Omental fat pad (tissue), 4 donors: ENCODE results near the gene THSD1. TPM values are rescaled to one million over a fixed set of nuclear protein-coding genes. Genes with fewer than 3 reads are reported as not detected.

Source experiments
- ATAC-seq: fragments of 150-250 bp; one replicate; pipeline ENCODE4 v1.9.1; 2016; ENCODE audit warnings: mild to moderate bottlenecking, moderate library complexity; ENCODE audit not compliant: low FRiP score
- DNase-seq: peaks from one replicate; pipeline ENCODE4 v3.0.0-alpha.2; 2019; ENCODE audit warnings: low spot score
- total RNA-seq, 4 donors: library from RNA; depleted of rRNA; stranded (reverse); fragments of >200 nt; gene quantifications; one replicate each; pipeline ENCODE4 v1.1.0, GENCODE V29; 2016
- TF ChIP-seq, protein P1 (sequence below), 3 donors: fragments of 450-650 bp; IDR thresholded peaks; one replicate each; pipeline ENCODE4 v1.5.1; 2016 to 2017; ENCODE audit warnings: antibody characterized with exemption in 3 of 3, mild to moderate bottlenecking in 3 of 3, moderate library complexity in 2 of 3

The THSD1 gene
- total RNA-seq, 4 donors from 2014 or later, result 2.8 to 21.6 (median 4.2) TPM

DNA sequence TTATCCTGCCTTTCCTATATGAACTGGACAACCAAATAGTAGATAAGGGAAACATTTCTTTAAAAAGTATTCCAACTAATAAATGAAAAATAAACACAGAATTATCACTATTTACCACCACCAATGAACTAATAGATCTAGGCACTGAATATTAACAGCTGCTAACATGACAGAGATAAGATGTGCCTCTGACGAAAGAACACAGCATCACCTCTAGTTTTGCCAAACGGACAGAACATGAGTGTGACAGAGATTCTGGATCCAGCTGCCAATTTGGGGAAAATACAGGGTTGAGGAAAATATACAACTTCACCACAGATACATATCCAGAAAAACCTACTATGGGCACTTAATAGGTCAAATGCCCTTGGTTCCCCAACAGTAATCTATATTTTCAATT is 26.5 kb upstream of the THSD1 start:
- TF ChIP-seq, protein P1, sequence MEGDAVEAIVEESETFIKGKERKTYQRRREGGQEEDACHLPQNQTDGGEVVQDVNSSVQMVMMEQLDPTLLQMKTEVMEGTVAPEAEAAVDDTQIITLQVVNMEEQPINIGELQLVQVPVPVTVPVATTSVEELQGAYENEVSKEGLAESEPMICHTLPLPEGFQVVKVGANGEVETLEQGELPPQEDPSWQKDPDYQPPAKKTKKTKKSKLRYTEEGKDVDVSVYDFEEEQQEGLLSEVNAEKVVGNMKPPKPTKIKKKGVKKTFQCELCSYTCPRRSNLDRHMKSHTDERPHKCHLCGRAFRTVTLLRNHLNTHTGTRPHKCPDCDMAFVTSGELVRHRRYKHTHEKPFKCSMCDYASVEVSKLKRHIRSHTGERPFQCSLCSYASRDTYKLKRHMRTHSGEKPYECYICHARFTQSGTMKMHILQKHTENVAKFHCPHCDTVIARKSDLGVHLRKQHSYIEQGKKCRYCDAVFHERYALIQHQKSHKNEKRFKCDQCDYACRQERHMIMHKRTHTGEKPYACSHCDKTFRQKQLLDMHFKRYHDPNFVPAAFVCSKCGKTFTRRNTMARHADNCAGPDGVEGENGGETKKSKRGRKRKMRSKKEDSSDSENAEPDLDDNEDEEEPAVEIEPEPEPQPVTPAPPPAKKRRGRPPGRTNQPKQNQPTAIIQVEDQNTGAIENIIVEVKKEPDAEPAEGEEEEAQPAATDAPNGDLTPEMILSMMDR (IDR thresholded peaks at IDR 0.05), result no peak
- DNase-seq, result no peak
- no peak for ATAC-seq

DNA sequence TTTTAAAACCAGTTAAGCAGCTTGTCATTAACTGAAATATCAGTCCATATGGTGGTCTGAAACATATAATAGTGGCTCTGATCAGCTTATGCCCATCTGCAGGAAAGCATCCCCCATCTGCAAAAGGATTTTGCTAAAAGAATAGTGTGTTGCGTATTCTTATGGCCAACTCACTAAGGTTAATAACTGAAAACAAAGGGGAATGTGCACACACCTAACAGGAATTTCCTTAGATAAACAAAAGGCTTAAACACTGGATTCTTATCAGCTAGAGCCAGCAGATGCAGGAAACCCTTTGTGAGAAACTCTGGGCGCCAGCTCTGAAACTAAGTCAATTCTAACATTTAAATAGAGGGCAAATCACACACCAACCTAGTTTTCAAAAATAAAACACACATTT is 22.3 kb upstream of the THSD1 start:
- ATAC-seq (no peak), DNase-seq (no peak)
- TF ChIP-seq, protein P1 (IDR thresholded peaks at IDR 0.05), result no peak

DNA sequence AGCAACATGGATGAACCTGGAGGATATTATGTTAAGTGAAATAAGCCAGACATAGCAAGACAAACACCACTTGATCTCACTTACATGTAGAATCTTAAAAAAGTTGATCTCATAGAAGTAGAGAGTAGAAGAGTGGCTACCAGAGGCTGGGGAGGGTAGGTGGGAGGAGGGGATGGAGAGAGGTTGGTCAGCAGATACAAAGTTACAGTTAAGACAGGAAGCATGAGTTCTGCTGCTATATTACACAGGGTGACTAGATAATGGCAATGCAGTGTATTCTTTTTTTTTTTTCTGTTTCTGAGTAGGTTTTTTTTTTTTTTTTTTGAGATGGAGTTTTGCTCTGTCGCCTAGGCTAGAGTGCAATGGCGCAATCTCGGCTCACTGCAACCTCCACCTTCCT is 15.2 kb upstream of the THSD1 start:
- TF ChIP-seq, protein P1 (IDR thresholded peaks at IDR 0.05), result no peak

DNA sequence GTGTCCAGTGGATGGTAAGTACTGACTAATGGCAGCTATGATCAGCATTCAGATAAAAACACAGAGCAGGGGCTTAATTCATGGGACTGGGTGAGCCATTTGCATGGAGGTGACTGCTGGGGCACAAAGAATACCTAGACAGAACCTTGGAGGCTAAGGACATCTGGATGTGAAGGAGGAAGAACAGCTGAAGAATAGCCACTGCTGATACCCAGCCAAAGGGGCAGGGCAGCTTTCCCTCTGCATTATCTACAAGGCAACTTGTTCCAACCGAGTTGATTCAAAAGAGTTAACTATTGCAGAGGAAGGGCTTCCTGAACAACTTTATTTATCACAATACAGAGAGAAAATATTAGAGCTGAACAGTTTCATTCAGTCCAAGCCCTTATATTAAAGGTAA is 13.1 kb upstream of the THSD1 start:
- TF ChIP-seq, protein P1 (IDR thresholded peaks at IDR 0.05), result no peak
- DNase-seq (no peak), ATAC-seq (no peak)

More for the DNA sequence above, 15.2 kb upstream of the THSD1 start:
- DNase-seq (no peak), ATAC-seq (no peak)

DNA sequence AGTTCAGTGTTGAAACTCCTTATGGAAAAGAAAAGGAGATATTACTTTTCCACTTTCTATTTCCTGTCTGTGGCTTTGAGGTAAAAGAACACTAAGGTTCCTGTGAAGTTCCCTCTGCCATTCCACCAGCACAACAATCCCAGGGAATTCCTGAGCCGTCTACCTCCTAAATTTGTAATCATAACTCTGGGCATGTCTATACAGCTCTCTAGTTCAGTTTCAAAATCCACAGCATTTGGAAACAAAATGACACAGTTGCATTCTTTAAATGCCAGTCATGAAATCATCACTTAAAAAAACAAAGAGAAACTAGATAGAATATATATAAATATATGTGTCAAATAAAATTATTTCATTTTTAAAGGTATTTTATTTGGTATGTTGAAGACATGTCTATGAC is 9.0 kb upstream of the THSD1 start:
- TF ChIP-seq, protein P1 (IDR thresholded peaks at IDR 0.05), result no peak
- ATAC-seq (no peak), DNase-seq (no peak)

DNA sequence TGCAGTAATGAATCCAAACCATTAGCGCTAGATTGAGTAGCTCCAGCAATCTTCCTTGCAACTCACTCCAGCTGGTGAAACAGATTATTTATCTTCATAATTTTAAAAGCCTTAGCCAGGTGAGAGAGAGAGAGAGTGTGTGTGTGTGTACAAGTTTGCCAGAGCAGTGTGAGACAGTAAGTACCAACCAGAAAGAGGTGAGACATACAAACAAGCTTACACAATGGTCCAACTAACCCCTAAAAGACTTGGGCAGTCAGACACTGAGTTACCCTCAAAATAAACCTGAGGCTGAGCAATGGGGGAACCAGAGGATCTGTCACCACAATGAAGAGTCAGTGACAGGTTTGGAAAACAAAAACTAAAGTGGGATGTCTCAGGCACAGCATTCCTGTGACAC is 8.1 kb upstream of the THSD1 start:
- TF ChIP-seq, protein P1 (IDR thresholded peaks at IDR 0.05), result no peak
- no peak for ATAC-seq
- no peak for DNase-seq

DNA sequence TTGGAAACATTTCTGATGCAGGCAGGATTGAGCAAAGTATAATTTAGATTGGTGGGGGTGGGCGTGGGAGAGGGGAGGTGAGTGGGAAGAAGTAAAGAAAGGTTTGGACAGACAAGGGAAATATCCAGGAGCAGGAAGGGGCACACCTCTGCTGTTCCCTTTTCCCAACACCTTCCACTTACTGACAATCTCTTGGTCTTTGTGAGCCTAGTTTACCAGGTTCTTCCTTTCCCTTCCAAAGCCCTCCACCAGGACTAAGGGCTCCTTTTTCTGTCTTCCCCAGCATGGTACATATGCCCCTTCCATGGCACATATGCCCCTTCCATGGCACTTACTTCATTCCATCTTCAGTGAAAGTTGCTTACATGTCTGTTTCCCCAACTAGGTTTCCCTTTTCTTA is 6.2 kb upstream of the THSD1 start:
- TF ChIP-seq, protein P1 (IDR thresholded peaks at IDR 0.05), result no peak
- ATAC-seq (no peak), DNase-seq (no peak)
